Measurements from ENCODE around the gene SCN1B. TPM values are rescaled to one million over a fixed set of nuclear protein-coding genes. Genes with fewer than 3 reads are reported as not detected.
"Not testable (repeated sequence)": the region's sequence is repeated elsewhere in the genome, so short reads cannot be mapped to it uniquely, and the experiment has no call there.

Gene SCN1B
- total RNA-seq, 3 donors from 2014 or later (not counting 1 experiment from before 2014, with no cell fraction given) = 0.94 to 1.5 (median 1.1) TPM

- DNase-seq = peak in 1 of 2 donors; percentile 75
- ATAC-seq = no peak
Observed at GRCh38 chr19:34997071-34997617, 33.1 kb upstream of the SCN1B start.

GRCh38 chr19:34998224-34998623 lies 32.0 kb upstream of the SCN1B start:
- H3K4me1 ChIP-seq (ENCODE audit: control insufficient read depth, insufficient read depth, low read length) = peaks cover 79% of the 10 kb centered on the region
- H3K36me3 ChIP-seq (ENCODE audit: control insufficient read depth, insufficient read depth, low read length); H3K36me3 Mint-ChIP-seq; H3K9me3 Mint-ChIP-seq; intact Hi-C loops (cut with micrococcal nuclease); H3K4me3 ChIP-seq (ENCODE audit: low read length); H3K27me3 ChIP-seq (ENCODE audit: control insufficient read depth, insufficient read depth, low read length); DNase-seq; H3K9me3 ChIP-seq (ENCODE audit: control insufficient read depth, insufficient read depth, low read length); H3K27ac ChIP-seq (ENCODE audit: low read length); H3K27me3 Mint-ChIP-seq (ENCODE audit: low read depth in 2 of 2); ATAC-seq: not testable (repeated sequence)
- peak overlapping the region in 1 of 2 donors; percentile 92 for H3K27ac Mint-ChIP-seq
- H3K4me1 Mint-ChIP-seq = peaks cover 42 to 67% of the 10 kb centered on the region in 2 donors
- no CpG with 5 or more reads among the region's 7 CpGs for WGBS (ENCODE audit: insufficient coverage)
- peak overlapping the region; percentile 89 for H3K4me3 Mint-ChIP-seq

More at GRCh38 chr19:34997071-34997617, 33.1 kb upstream of the SCN1B start:
- TF ChIP-seq CTCF (IDR thresholded peaks at IDR 0.05) = no peak
- peaks cover 68% of the 10 kb centered on the region for H3K4me1 ChIP-seq (ENCODE audit: control insufficient read depth, insufficient read depth, low read length)
- Mint-ChIP-seq H3K27me3 (ENCODE audit: low read depth in 2 of 2) (no peaks in the 10 kb centered on the region), H3K36me3 (no peaks in the 10 kb centered on the region), H3K9me3 (no peaks in the 10 kb centered on the region), H3K4me3 (peak overlapping the region; percentile 89), H3K27ac (peak overlapping the region; percentile 86 to 90), H3K4me1 (peaks cover 34 to 63% of the 10 kb centered on the region in 2 donors)
- WGBS (ENCODE audit: insufficient coverage) = 23% methylated on average over 3 of the region's 8 CpGs
- H3K9me3 ChIP-seq (ENCODE audit: control insufficient read depth, insufficient read depth, low read length) = no peaks in the 10 kb centered on the region
- H3K27ac ChIP-seq (ENCODE audit: low read length) = peak overlapping the region; percentile 19
- H3K36me3 ChIP-seq (ENCODE audit: control insufficient read depth, insufficient read depth, low read length) = no peaks in the 10 kb centered on the region
- H3K27me3 ChIP-seq (ENCODE audit: control insufficient read depth, insufficient read depth, low read length) = no peaks in the 10 kb centered on the region
- H3K4me3 ChIP-seq (ENCODE audit: low read length) = no peak overlapping the region
- intact Hi-C loops (cut with micrococcal nuclease) = no loop called here

- no peak for ATAC-seq
- Mint-ChIP-seq H3K36me3 (no peaks in the 10 kb centered on the region), H3K27ac (peak overlapping the region; percentile 83 to 92), H3K27me3 (ENCODE audit: low read depth in 2 of 2) (no peaks in the 10 kb centered on the region), H3K9me3 (no peaks in the 10 kb centered on the region), H3K4me3 (peak overlapping the region; percentile 72), H3K4me1 (peaks cover 49 to 71% of the 10 kb centered on the region in 2 donors)
- H3K9me3 ChIP-seq (ENCODE audit: control insufficient read depth, insufficient read depth, low read length) = no peaks in the 10 kb centered on the region
- H3K4me3 ChIP-seq (ENCODE audit: low read length) = no peak overlapping the region
- DNase-seq = no peak
- TF ChIP-seq CTCF (IDR thresholded peaks at IDR 0.05) = no peak
- H3K36me3 ChIP-seq (ENCODE audit: control insufficient read depth, insufficient read depth, low read length) = peaks cover 2% of the 10 kb centered on the region
- 68% methylated on average over 13 of the region's 13 CpGs for WGBS (ENCODE audit: insufficient coverage)
- peaks cover 82% of the 10 kb centered on the region for H3K4me1 ChIP-seq (ENCODE audit: control insufficient read depth, insufficient read depth, low read length)
- H3K27me3 ChIP-seq (ENCODE audit: control insufficient read depth, insufficient read depth, low read length) = no peaks in the 10 kb centered on the region
- H3K27ac ChIP-seq (ENCODE audit: low read length) = peak overlapping the region; percentile 94
- intact Hi-C loops (cut with micrococcal nuclease) = no loop called here
Observed at GRCh38 chr19:34998777-34999497, 31.3 kb upstream of the SCN1B start.

GRCh38 chr19:34999498-35000337 lies 30.6 kb upstream of the SCN1B start, which contains the start of gene GRAMD1A:
GRAMD1A (plus strand) TSS chr19:35000323; CDS start chr19:35000479, 156 bp downstream.
- peak within 1 kb of the TSS; percentile 94 for H3K27ac ChIP-seq (ENCODE audit: low read length)
- H3K36me3 ChIP-seq (ENCODE audit: control insufficient read depth, insufficient read depth, low read length) = peaks cover 2% of the 10 kb centered on the region
- TF ChIP-seq CTCF (IDR thresholded peaks at IDR 0.05) = no peak
- H3K4me1 ChIP-seq (ENCODE audit: control insufficient read depth, insufficient read depth, low read length) = peaks cover 82% of the 10 kb centered on the region
- WGBS (ENCODE audit: insufficient coverage) = 6% methylated on average over 43 of the region's 45 CpGs
- Mint-ChIP-seq H3K27ac (peak within 1 kb of the TSS; percentile 83 to 93), H3K4me1 (peaks cover 49 to 68% of the 10 kb centered on the region in 2 donors), H3K27me3 (ENCODE audit: low read depth in 2 of 2) (no peaks in the 10 kb centered on the region), H3K4me3 (peak within 1 kb of the TSS; percentile 95), H3K36me3 (no peaks in the 10 kb centered on the region), H3K9me3 (no peaks in the 10 kb centered on the region)
- H3K4me3 ChIP-seq (ENCODE audit: low read length) = peak within 1 kb of the TSS; percentile 55
- H3K27me3 ChIP-seq (ENCODE audit: control insufficient read depth, insufficient read depth, low read length) = no peaks in the 10 kb centered on the region
- ATAC-seq = peak; percentile 69 to 77 (median 77)
- H3K9me3 ChIP-seq (ENCODE audit: control insufficient read depth, insufficient read depth, low read length) = no peaks in the 10 kb centered on the region
- intact Hi-C loops (cut with micrococcal nuclease) = no loop called here
- DNase-seq = peak; percentile 69 to 81
